Activated naive CD8-positive, alpha-beta T cell treated with anti-CD3 and anti-CD28 coated beads for 36 hours (primary cell): ENCODE measurements around the gene GLRX2. TPM values are rescaled to one million over a fixed set of nuclear protein-coding genes. Genes with fewer than 3 reads are reported as not detected.
A peak's percentile ranks its signal among the peaks of the same experiment; 100 is the strongest.

ENCODE experiments used
- DNase-seq: peaks from one replicate; pipeline ENCODE4 v3.0.0; 2021
- H3K27ac Mint-ChIP-seq: one replicate; pipeline ENCODE4 v1.8.0; 2022; ENCODE audit warnings: mild to moderate bottlenecking, moderate library complexity, mixed read lengths
- H3K27me3 Mint-ChIP-seq: one replicate; pipeline ENCODE4 v1.8.0; 2022; ENCODE audit warnings: mild to moderate bottlenecking, mixed read lengths
- H3K36me3 Mint-ChIP-seq: one replicate; pipeline ENCODE4 v1.8.0; 2021; ENCODE audit warnings: mild to moderate bottlenecking, mixed read lengths
- H3K4me1 Mint-ChIP-seq: one replicate; pipeline ENCODE4 v1.8.0; 2021; ENCODE audit warnings: mixed read lengths
- H3K4me3 Mint-ChIP-seq: one replicate; pipeline ENCODE4 v1.8.0; 2022; ENCODE audit warnings: mild to moderate bottlenecking, moderate library complexity, mixed read lengths
- H3K9me3 Mint-ChIP-seq: one replicate; pipeline ENCODE4 v1.8.0; 2022; ENCODE audit warnings: mixed read lengths
- total RNA-seq, 2 experiments: library from RNA; stranded (reverse); gene quantifications; one replicate each; pipeline ENCODE4 v1.2.3, GENCODE V29; 2021

Gene GLRX2
- total RNA-seq, 2 experiments from 2014 or later: 36.7 to 40.4 TPM

DNA sequence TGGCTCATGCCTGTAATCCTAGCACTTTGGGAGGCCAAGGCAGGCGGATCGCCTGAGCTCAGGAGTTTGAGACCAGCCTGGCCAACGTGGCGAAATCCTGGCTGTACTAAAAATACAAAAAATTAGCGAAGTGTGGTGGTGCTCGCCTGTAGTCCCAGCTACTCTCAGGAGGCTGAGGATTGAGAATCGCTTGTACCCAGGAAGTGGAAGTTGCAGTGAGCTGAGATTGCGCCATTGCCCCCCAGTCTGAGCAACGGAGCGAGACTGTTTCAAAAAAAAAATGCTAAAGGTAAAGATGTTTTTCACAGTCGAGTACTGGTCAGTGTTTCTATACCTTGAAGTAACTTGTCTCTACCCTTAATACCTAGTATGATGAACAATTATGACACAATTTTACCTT, 11.1 kb downstream of the GLRX2 start:
- H3K36me3 Mint-ChIP-seq: peaks cover 6% of the 10 kb centered on the region

DNA sequence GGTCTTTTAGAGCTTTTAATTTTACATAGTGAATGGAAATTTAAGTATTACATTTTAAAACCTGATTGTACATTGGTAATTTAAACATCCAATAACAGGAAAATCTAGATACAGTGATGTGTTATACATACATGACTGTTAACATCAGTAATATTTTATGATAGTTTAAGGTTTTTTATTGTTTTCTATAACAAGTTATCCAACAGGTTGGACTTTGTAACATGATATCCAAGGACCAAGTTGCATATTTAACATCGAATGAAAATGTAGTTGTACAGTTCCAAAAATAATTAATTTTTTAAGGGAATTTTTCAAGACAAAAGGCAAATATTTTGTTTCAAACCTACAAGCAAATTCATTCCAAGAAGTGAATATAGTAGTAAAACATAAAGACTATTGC, 14.3 kb downstream of the GLRX2 start:
- H3K4me1 Mint-ChIP-seq: no peaks in the 10 kb centered on the region
- H3K9me3 Mint-ChIP-seq: no peaks in the 10 kb centered on the region
- H3K27ac Mint-ChIP-seq: no peak overlapping the region
- H3K4me3 Mint-ChIP-seq: no peak overlapping the region
- H3K36me3 Mint-ChIP-seq: peaks cover 4% of the 10 kb centered on the region
- no peak for DNase-seq
- no peaks in the 10 kb centered on the region for H3K27me3 Mint-ChIP-seq

More for the DNA sequence above, 11.1 kb downstream of the GLRX2 start:
- DNase-seq: no peak
- Mint-ChIP-seq H3K4me3 (no peak overlapping the region), H3K9me3 (no peaks in the 10 kb centered on the region), H3K4me1 (peaks cover 2% of the 10 kb centered on the region), H3K27me3 (no peaks in the 10 kb centered on the region), H3K27ac (no peak overlapping the region)

DNA sequence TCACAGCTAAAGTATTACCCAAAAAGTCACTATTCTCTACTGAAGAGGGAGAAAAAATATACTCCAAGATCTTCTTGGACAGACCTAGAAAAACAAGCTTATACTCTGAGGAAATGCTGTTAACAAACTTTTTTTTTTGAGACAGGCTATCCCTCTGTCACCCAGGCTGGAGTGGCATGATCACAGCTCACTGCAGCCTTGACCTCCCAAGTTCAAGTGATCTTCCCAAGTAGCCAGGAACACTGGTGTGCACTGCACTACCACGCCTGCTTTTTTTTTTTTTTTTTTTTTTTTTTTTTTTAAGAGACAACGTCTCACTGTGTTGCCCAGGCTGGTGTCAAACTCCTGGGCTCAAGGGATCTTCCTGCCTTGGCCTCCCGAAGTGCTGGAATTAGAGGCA, 17.3 kb downstream of the GLRX2 start:
- Mint-ChIP-seq H3K4me1 (no peaks in the 10 kb centered on the region), H3K27ac (no peak overlapping the region), H3K36me3 (peaks cover 7% of the 10 kb centered on the region), H3K4me3 (no peak overlapping the region), H3K27me3 (no peaks in the 10 kb centered on the region), H3K9me3 (no peaks in the 10 kb centered on the region)
- no peak for DNase-seq

DNA sequence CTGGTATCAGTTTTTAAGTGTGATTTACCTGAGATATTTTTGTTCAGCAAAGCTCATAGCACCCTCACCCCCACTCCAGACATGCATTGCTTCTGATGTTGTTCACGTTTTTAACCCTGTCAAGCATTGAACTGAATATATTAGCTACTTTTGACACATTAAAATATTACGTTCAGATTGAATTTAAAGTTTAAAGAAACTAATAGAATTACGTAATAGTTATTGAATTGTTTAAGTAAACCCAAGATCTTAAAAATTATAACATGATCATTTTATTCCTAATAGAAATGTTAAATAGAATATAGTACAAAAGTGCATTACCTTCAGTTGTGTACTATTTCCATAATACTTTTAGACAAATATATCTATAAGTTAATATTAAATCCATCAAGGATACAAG, 18.9 kb downstream of the GLRX2 start:
- no peaks in the 10 kb centered on the region for H3K9me3 Mint-ChIP-seq
- H3K36me3 Mint-ChIP-seq: peaks cover 11% of the 10 kb centered on the region
- H3K4me1 Mint-ChIP-seq: no peaks in the 10 kb centered on the region
- no peak overlapping the region for H3K4me3 Mint-ChIP-seq
- H3K27ac Mint-ChIP-seq: no peak overlapping the region
- DNase-seq: no peak
- no peaks in the 10 kb centered on the region for H3K27me3 Mint-ChIP-seq

DNA sequence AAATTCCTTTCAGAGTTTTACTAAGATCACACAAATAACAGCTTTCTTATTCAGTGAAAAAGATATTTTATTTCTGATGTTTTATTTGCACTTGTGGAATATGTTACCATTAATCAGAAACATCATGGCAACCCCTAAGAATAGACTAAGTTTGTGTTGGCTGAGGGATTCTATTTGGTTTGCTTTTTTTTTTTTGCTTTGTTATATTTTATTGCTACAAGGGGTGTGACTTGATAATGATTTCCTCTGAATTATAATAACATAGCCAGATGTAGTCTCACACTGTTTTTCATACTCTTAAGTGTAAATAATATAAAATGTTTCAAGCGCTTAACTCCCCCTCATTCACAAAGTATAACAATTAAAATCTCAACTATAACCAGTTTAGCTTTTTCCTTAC, 20.0 kb downstream of the GLRX2 start:
- Mint-ChIP-seq H3K27me3 (no peaks in the 10 kb centered on the region), H3K4me3 (no peak overlapping the region), H3K9me3 (no peaks in the 10 kb centered on the region), H3K27ac (no peak overlapping the region), H3K4me1 (no peaks in the 10 kb centered on the region), H3K36me3 (peaks cover 11% of the 10 kb centered on the region)
- DNase-seq: no peak

DNA sequence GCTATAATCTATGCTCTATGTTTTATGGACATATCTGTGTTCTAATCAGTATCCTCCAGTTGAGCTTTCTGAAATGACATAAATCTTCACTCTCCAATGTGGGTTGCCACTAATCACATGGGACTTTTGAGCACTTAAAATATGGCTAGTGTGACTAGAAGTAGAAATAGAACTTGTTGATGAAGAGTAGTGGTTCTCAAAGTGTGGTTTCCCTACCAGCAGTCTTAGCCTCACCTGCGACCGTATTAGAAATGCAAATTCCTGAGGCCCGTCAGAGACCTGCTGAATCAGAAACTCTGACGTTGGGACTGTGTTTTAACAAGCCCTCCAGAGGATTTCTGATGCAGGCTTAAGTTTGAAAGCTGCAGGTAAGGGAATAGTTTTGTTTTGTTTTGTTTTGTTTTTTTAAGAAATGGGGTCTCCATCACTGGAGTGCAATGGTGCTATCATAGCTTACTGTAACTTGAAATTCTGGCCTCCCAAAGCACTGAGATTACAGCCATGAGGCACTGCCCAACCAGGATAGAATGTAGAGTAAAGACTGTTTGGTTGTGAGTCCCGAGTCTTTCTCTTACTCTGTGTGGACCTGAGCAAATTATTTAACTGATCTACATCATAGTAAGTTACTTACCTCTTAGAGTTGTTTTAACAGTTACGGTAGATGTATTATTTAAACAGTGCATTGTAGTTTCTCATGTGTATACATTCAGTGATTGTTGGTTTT, 21.7 kb downstream of the GLRX2 start:
- H3K27ac Mint-ChIP-seq: no peak overlapping the region
- H3K27me3 Mint-ChIP-seq: no peaks in the 10 kb centered on the region
- H3K4me1 Mint-ChIP-seq: no peaks in the 10 kb centered on the region
- H3K9me3 Mint-ChIP-seq: no peaks in the 10 kb centered on the region
- no peak overlapping the region for H3K4me3 Mint-ChIP-seq
- H3K36me3 Mint-ChIP-seq: peaks cover 19% of the 10 kb centered on the region
- DNase-seq: no peak

DNA sequence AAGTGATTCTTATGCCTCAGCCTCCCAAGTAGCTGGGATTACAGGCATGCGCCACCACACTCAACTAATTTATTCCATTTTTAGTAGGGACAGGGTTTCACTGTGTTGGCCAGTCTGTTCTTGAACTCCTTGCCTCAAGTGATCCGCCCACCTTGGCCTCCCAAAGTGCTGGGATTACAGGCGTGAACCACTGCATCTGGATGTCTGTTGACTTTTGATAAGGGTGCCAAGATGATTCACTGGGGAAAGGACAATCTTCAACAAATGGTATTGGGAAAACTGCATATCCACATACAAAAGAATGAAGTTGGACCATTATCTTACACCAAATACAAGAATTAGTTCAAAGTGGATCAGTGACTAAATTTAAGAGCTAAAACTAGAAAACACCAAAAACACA, 26.0 kb downstream of the GLRX2 start:
- Mint-ChIP-seq H3K27ac (no peak overlapping the region), H3K4me1 (peaks cover 4% of the 10 kb centered on the region), H3K36me3 (peaks cover 29% of the 10 kb centered on the region), H3K9me3 (no peaks in the 10 kb centered on the region), H3K27me3 (no peaks in the 10 kb centered on the region), H3K4me3 (no peak overlapping the region)
- no peak for DNase-seq

DNA sequence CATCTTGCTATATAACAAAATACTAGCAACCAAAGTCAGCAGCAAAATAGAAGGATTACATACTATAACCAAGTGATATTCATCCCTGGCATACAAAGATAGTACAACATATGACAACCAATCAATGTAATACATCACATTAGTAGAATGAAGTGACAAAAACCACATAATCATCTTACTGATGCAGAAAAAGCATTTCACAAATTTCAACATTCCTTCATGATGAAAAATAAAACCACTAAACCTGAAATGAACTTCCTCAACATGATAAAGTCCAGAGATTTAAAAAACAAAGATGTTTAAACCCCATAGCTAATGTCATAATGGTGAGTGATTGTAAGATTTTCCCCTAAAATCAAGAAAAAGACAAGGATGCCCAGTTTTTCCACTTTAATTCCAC, 27.2 kb downstream of the GLRX2 start:
- H3K9me3 Mint-ChIP-seq: no peaks in the 10 kb centered on the region
- peaks cover 32% of the 10 kb centered on the region for H3K36me3 Mint-ChIP-seq
- DNase-seq: no peak
- no peaks in the 10 kb centered on the region for H3K27me3 Mint-ChIP-seq
- no peak overlapping the region for H3K27ac Mint-ChIP-seq
- H3K4me3 Mint-ChIP-seq: no peak overlapping the region
- H3K4me1 Mint-ChIP-seq: peaks cover 4% of the 10 kb centered on the region

DNA sequence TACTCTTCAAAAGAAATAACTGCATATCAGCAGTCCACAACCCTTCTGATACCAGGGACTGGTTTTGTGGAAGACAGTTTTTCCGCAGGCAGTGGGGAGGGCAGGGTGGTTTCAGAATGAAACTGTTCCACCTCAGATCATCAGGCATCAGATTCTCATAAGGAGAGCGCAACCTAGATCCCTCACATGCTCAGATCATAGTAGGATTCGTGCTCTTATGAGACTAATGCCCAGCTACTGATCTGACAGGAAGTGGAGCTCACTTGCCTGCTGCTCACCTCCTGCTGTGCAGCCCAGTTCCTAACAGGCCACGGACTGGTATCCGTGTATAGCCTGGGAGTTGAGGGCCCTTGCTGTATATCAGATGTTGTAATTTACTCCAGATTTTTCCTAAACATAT, 34.3 kb downstream of the GLRX2 start:
- Mint-ChIP-seq H3K4me3 (no peak overlapping the region), H3K9me3 (peaks cover 3% of the 10 kb centered on the region), H3K36me3 (peaks cover 28% of the 10 kb centered on the region), H3K27me3 (no peaks in the 10 kb centered on the region), H3K27ac (no peak overlapping the region), H3K4me1 (peaks cover 44% of the 10 kb centered on the region)
- DNase-seq: peak; percentile 20

DNA sequence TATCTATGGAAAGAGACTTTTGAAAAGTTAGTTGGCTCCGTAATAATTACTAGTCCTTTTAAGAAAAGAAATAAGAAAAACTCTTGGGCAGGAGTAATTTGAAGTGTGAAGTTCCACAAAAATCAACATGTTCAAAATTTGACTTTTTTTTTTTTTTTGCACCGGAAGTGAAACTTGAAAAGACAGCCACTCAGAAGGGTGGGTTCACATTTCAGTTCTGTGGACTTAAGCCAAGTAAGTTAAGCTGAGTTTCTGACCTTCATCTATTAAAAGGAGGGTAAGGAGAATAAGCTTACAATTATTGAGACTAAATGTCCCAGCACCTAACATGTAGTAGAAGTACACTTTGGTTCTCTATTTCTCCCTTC, 34.8 kb downstream of the GLRX2 start:
- H3K36me3 Mint-ChIP-seq: peaks cover 28% of the 10 kb centered on the region
- peaks cover 3% of the 10 kb centered on the region for H3K9me3 Mint-ChIP-seq
- DNase-seq: no peak
- peaks cover 44% of the 10 kb centered on the region for H3K4me1 Mint-ChIP-seq
- H3K27me3 Mint-ChIP-seq: no peaks in the 10 kb centered on the region
- no peak overlapping the region for H3K4me3 Mint-ChIP-seq
- H3K27ac Mint-ChIP-seq: peak overlapping the region; percentile 78

DNA sequence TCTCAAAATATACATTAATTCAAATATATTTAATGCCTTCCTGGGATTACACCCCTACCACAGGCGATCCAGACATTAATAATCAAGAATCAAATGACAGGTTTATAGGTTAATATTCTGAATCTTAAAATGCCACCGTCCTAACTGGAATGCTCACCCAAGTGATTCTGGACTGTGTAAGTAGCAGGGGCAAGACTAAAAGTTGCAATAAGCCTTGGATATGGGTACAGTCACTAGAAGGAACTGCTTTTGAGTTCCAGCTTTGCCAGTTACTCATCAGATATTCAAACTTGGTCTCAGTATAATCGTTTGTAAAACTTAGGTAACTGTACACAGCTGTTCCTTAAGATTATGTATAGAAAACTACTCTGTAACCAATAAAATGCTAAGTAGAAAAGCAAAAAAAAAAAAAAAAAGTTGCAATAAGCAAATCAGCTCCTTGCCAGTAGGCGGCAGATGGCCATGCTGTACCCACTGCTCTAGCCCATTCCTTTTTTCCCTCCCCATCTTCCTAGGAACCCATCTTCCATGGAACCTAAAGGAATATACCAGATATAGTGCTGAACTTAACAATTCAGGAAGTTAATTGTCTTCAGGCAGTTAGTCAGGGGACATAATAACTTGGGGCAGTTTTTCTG, 35.3 kb downstream of the GLRX2 start:
- H3K4me1 Mint-ChIP-seq: peaks cover 49% of the 10 kb centered on the region
- no peak overlapping the region for H3K4me3 Mint-ChIP-seq
- H3K36me3 Mint-ChIP-seq: peaks cover 28% of the 10 kb centered on the region
- no peak for DNase-seq
- H3K27ac Mint-ChIP-seq: peak overlapping the region; percentile 78
- peaks cover 3% of the 10 kb centered on the region for H3K9me3 Mint-ChIP-seq
- H3K27me3 Mint-ChIP-seq: no peaks in the 10 kb centered on the region

DNA sequence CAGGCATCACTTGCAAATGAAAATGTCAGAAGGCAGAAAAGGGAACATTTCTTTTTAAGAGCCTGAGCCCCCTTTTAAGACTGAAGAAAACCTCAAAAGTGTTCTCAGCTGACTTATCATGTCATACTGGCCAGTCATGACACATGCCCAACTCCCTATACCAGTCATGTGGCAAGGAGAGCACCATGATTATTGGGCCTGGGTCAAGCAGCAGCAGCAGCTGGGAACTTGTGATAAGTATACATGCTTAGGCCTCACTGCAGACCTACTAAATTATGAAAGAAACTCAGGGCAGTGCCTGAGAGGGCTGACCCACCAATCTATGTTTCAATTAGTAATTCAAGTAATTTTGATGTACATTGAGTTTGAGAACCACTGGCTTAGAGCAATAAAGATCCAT, 37.2 kb downstream of the GLRX2 start:
- peaks cover 3% of the 10 kb centered on the region for H3K9me3 Mint-ChIP-seq
- DNase-seq: no peak
- H3K36me3 Mint-ChIP-seq: peaks cover 32% of the 10 kb centered on the region
- H3K27ac Mint-ChIP-seq: peak overlapping the region; percentile 46
- H3K4me3 Mint-ChIP-seq: no peak overlapping the region
- H3K4me1 Mint-ChIP-seq: peaks cover 66% of the 10 kb centered on the region
- H3K27me3 Mint-ChIP-seq: no peaks in the 10 kb centered on the region

DNA sequence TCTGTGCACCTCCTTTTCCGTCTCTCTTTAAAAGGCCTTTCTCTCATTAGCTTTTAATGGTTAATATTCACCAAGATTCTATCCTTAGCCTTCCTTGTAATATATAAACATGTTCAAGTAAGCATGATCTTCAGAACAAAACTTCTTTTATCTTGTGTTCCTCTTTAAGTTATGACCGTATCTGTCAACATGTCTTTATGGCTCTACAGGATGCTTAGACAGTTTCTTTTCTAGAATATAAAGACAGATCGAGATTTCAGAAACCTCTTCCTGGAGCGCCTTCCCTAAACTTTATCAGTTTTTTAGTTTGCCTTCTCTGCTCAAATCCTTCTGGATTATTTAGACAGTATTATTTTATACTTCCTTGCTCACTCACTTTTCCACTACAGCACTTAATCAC, 38.6 kb downstream of the GLRX2 start:
- DNase-seq: no peak
- Mint-ChIP-seq H3K27ac (peak overlapping the region; percentile 31), H3K27me3 (no peaks in the 10 kb centered on the region), H3K4me3 (no peak overlapping the region), H3K36me3 (peaks cover 33% of the 10 kb centered on the region), H3K4me1 (peaks cover 72% of the 10 kb centered on the region), H3K9me3 (peaks cover 9% of the 10 kb centered on the region)

DNA sequence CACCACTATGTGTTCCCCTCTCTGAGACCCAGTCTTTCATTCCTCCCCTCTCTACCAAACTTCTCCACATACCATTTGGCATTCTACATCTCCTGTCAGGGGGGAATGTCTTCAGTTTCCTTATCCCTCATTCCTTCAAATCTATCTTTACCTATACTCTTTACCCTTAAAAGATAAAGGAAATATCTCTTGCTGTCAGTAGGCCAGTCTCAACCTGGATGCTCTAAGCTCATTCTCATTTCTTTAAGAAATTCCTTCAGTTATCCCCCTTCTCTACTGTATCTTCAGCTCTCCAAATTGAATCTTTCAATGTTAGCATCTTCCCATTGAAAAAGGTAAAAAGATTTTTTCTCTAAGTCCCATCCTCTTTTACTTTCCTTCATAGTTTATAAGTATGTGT, 39.3 kb downstream of the GLRX2 start:
- H3K27me3 Mint-ChIP-seq: no peaks in the 10 kb centered on the region
- H3K4me1 Mint-ChIP-seq: peaks cover 70% of the 10 kb centered on the region
- peaks cover 33% of the 10 kb centered on the region for H3K36me3 Mint-ChIP-seq
- H3K27ac Mint-ChIP-seq: no peak overlapping the region
- peaks cover 9% of the 10 kb centered on the region for H3K9me3 Mint-ChIP-seq
- DNase-seq: no peak
- H3K4me3 Mint-ChIP-seq: no peak overlapping the region

DNA sequence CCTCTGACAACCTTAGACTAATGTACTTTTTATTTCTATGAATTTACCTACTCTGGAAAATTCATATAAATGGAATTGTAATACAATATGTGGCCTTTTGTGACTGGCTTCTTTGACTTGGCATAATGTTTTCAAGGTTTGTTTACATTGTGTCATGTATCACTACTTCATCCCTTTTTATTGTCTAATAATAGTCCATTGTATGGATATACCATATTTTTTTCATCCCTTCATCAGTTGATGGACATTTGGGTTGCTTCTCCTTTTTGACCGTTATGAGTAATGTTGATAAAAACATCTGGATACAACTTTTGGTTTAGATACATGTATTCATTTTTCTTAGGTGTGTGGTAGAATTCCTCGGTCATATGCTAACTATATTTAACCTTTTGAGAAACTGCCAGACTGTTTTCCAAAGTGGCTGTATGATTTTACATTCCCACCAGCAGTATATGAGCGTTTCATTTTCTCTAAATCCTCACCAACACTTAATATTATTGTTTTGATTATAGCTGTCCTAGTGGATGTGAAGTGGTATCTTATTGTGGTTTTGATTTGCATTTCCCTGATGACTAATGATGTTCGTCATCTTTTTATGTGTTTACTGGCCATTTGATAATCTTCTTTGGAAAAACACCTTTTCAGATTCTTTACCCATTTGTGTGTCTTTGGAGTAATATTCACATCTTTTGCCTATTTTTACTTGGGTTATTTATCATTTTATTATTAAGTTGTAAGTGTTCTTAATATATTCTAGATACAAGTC, 42.3 kb downstream of the GLRX2 start:
- Mint-ChIP-seq H3K4me1 (peaks cover 59% of the 10 kb centered on the region), H3K9me3 (peaks cover 9% of the 10 kb centered on the region), H3K36me3 (peaks cover 34% of the 10 kb centered on the region), H3K27me3 (peaks cover 4% of the 10 kb centered on the region), H3K27ac (peak overlapping the region; percentile 49), H3K4me3 (no peak overlapping the region)
- no peak for DNase-seq
